Measurements from ENCODE around the gene GPAT3. TPM values are rescaled to one million over a fixed set of nuclear protein-coding genes. Genes with fewer than 3 reads are reported as not detected.
"Not testable (repeated sequence)": the region's sequence is repeated elsewhere in the genome, so short reads cannot be mapped to it uniquely, and the experiment has no call there.

The GPAT3 gene
- total RNA-seq, 6 donors from 2014 or later, result 3.2 to 9.9 (median 8.4) TPM; not detected in 1

GRCh38 chr4:83618431-83618830 lies 82.5 kb downstream of the GPAT3 start:
- H3K27ac ChIP-seq, result peak overlapping the region in 1 of 4 donors; percentile 50
- ATAC-seq (ENCODE audit: low FRiP score in 2 of 2) (peak; percentile 67 to 79), DNase-seq (peak in 1 of 2 donors; percentile 70)
- no peaks in the 10 kb centered on the region for H3K36me3 ChIP-seq
- H3K4me1 ChIP-seq, result peaks cover 4 to 10% (median 8%) of the 10 kb centered on the region in 4 donors
- 11 to 20% methylated on average over 4 of the region's 4 CpGs for WGBS, 2 donors
- H3K27me3 ChIP-seq, result peaks cover 0 to 3% (median 0%) of the 10 kb centered on the region in 4 donors
- peaks cover 6 to 40% (median 22%) of the 10 kb centered on the region in 4 donors for H3K9me3 ChIP-seq
- H3K4me3 ChIP-seq, result no peak overlapping the region
- TF ChIP-seq EP300 (IDR thresholded peaks at IDR 0.05) (peak in 1 of 4 donors; percentile 68), POLR2A (IDR thresholded peaks at IDR 0.05) (no peak), POLR2AphosphoS5 (IDR thresholded peaks at IDR 0.05) (peak; percentile 21 to 22)

DNA sequence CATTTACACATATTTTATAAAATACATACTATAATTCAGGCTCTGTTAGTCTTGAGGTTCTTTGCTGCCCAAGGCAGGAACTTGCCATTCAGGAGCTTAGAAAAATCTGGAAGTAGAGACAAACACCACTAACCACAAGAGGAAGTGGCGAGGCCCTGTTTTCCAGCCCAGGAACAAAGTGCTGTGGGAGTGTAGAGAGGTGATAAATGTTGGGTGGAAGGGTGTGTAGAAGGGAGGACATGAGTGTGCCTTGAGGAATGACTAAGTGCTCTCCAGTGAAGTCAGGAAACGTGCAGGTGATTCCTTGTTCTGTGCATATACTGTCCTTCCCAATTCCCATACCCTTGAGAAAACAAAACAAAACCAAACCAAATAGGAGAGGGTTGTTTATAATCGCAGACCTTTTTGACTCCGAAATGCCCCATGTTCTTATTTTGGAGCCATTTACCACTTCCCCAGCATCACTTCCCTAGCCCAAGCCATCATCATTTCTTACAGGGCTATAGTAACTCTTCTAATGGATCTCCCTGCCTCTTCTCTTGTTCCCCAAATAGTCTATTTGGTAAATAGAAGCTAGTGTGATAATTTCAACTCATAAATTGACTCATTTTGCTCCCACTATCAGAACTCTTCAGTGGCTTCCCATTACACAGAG lies 83.2 kb downstream of the GPAT3 start:
- TF ChIP-seq POLR2A (IDR thresholded peaks at IDR 0.05) (no peak), POLR2AphosphoS5 (IDR thresholded peaks at IDR 0.05) (no peak), EP300 (IDR thresholded peaks at IDR 0.05) (no peak), CTCF (IDR thresholded peaks at IDR 0.05) (no peak)
- H3K4me3 ChIP-seq, result no peak overlapping the region
- H3K27ac ChIP-seq, result peak overlapping the region in 2 of 4 donors; percentile 20 to 50
- peak in 1 of 2 donors; percentile 52 for DNase-seq
- H3K9me3 ChIP-seq, result peaks cover 6 to 34% (median 18%) of the 10 kb centered on the region in 4 donors
- H3K4me1 ChIP-seq, result peaks cover 4 to 10% (median 8%) of the 10 kb centered on the region in 4 donors
- peak; percentile 71 to 73 for ATAC-seq (ENCODE audit: low FRiP score in 2 of 2)
- WGBS, 2 donors, result 28 to 40% methylated on average over 4 of the region's 4 CpGs
- H3K36me3 ChIP-seq, result no peaks in the 10 kb centered on the region
- peaks cover 0 to 3% (median 0%) of the 10 kb centered on the region in 4 donors for H3K27me3 ChIP-seq

- not testable (repeated sequence) for H3K27ac ChIP-seq, H3K4me3 ChIP-seq
These were observed 86.2 kb downstream of the GPAT3 start for GRCh38 chr4:83622127-83622526.

GRCh38 chr4:83625821-83626220 lies 89.9 kb downstream of the GPAT3 start:
- Histone ChIP-seq H3K36me3 (no peaks in the 10 kb centered on the region), H3K9me3 (peaks cover 6 to 21% (median 15%) of the 10 kb centered on the region in 4 donors), H3K27me3 (no peaks in the 10 kb centered on the region), H3K4me1 (peaks cover 3 to 11% (median 9%) of the 10 kb centered on the region in 4 donors), H3K27ac (no peak overlapping the region), H3K4me3 (no peak overlapping the region)
- TF ChIP-seq CTCF (IDR thresholded peaks at IDR 0.05) (no peak), POLR2AphosphoS5 (IDR thresholded peaks at IDR 0.05) (no peak), EP300 (IDR thresholded peaks at IDR 0.05) (no peak), POLR2A (IDR thresholded peaks at IDR 0.05) (no peak)
- 69 to 93% methylated on average over 1 of the region's 1 CpG for WGBS, 2 donors
- no peak for ATAC-seq (ENCODE audit: low FRiP score in 2 of 2)
- DNase-seq, result no peak

More at GRCh38 chr4:83622127-83622526, 86.2 kb downstream of the GPAT3 start:
- H3K27me3 ChIP-seq; ATAC-seq (ENCODE audit: low FRiP score in 2 of 2); H3K36me3 ChIP-seq; DNase-seq: not testable (repeated sequence)
- peaks cover 6 to 21% (median 15%) of the 10 kb centered on the region in 4 donors for H3K9me3 ChIP-seq
- WGBS, 2 donors, result 88 to 93% methylated on average over 1 of the region's 1 CpG
- H3K4me1 ChIP-seq, result peaks cover 4 to 10% (median 8%) of the 10 kb centered on the region in 4 donors

- peaks cover 3 to 17% (median 9%) of the 10 kb centered on the region in 4 donors for H3K4me1 ChIP-seq
- WGBS, 2 donors, result 56 to 66% methylated on average over 11 of the region's 11 CpGs
- DNase-seq (no peak), ATAC-seq (ENCODE audit: low FRiP score in 2 of 2) (no peak)
- no peaks in the 10 kb centered on the region for H3K36me3 ChIP-seq
- no peak overlapping the region for H3K27ac ChIP-seq
- no peaks in the 10 kb centered on the region for H3K27me3 ChIP-seq
- H3K9me3 ChIP-seq, result peaks cover 6 to 19% (median 15%) of the 10 kb centered on the region in 4 donors
- no peak overlapping the region for H3K4me3 ChIP-seq
- TF ChIP-seq POLR2AphosphoS5 (IDR thresholded peaks at IDR 0.05) (no peak), POLR2A (IDR thresholded peaks at IDR 0.05) (no peak), EP300 (IDR thresholded peaks at IDR 0.05) (no peak), CTCF (IDR thresholded peaks at IDR 0.05) (no peak)
These were observed 90.4 kb downstream of the GPAT3 start for GRCh38 chr4:83626245-83626836.

Data from upper lobe of left lung (tissue), 6 donors.